DMS114 treated with DMSO at 0.1 percent for 48 hours (cell line): Measurements from ENCODE around the gene GFER.
A peak's percentile ranks its signal among the peaks of the same experiment; 100 is the strongest.

Experiments
- DNase-seq: peaks from one replicate; lab custom pipeline; 2025; ENCODE audit not compliant: unreplicated experiment; lab: John Stamatoyannopoulos, UW

Gene GFER

GRCh38 chr16:1990351-1991134, 6.5 kb downstream of the GFER start:
- DNase-seq: no peak

GRCh38 chr16:1991135-1991551, 7.2 kb downstream of the GFER start:
- DNase-seq: no peak

- DNase-seq: no peak
Measured at GRCh38 chr16:1991588-1991947, 7.6 kb downstream of the GFER start.

- DNase-seq: no peak
Measured at GRCh38 chr16:1991948-1992703, 8.1 kb downstream of the GFER start.

GRCh38 chr16:1992704-1993317, 8.8 kb downstream of the GFER start:
- no peak for DNase-seq

- DNase-seq: no peak
Measured at GRCh38 chr16:1993731-1994131, 9.7 kb downstream of the GFER start.

- no peak for DNase-seq
Measured at GRCh38 chr16:1997494-1998359, 13.7 kb downstream of the GFER start.

GRCh38 chr16:1998360-1998835, 14.4 kb downstream of the GFER start:
- no peak for DNase-seq

- DNase-seq: no peak
Measured at GRCh38 chr16:1998852-1999801, 15.1 kb downstream of the GFER start.

- no peak for DNase-seq
Measured at GRCh38 chr16:1999866-2000514, 16.0 kb downstream of the GFER start.

- DNase-seq: no peak
Measured at GRCh38 chr16:2001035-2001434, 17.0 kb downstream of the GFER start.

- DNase-seq: no peak
Measured at GRCh38 chr16:2001456-2002355, 17.7 kb downstream of the GFER start.

GRCh38 chr16:2002406-2003230, 18.6 kb downstream of the GFER start:
- no peak for DNase-seq

- no peak for DNase-seq
Measured at GRCh38 chr16:2003231-2003826, 19.3 kb downstream of the GFER start.

GRCh38 chr16:2003827-2004641, 20.0 kb downstream of the GFER start:
- DNase-seq: peak; percentile 59
